Thyroid gland (tissue), 4 donors: ENCODE results near the gene TMEM132C.

Experiments
- POLR2A ChIP-seq, 2 donors: fragments of 450-650 bp; IDR thresholded peaks; one replicate each; pipeline ENCODE4 v1.6.1; 2017; ENCODE audit warnings: antibody characterized with exemption in 2 of 2, mild to moderate bottlenecking in 2 of 2, moderate library complexity in 1 of 2
- TF ChIP-seq, protein P1 (sequence below), 6 experiments: fragments of 200-600 bp in 3 of 6; fragments of 450-650 bp in 3 of 6; sonication (generic) in 3 of 6; IDR thresholded peaks; one replicate each; pipeline ENCODE4 v1.5.1; 2016 to 2019; ENCODE audit warnings: antibody characterized with exemption in 6 of 6, mild to moderate bottlenecking in 2 of 6, inconsistent platforms in 1 of 6, moderate library complexity in 1 of 6

DNA sequence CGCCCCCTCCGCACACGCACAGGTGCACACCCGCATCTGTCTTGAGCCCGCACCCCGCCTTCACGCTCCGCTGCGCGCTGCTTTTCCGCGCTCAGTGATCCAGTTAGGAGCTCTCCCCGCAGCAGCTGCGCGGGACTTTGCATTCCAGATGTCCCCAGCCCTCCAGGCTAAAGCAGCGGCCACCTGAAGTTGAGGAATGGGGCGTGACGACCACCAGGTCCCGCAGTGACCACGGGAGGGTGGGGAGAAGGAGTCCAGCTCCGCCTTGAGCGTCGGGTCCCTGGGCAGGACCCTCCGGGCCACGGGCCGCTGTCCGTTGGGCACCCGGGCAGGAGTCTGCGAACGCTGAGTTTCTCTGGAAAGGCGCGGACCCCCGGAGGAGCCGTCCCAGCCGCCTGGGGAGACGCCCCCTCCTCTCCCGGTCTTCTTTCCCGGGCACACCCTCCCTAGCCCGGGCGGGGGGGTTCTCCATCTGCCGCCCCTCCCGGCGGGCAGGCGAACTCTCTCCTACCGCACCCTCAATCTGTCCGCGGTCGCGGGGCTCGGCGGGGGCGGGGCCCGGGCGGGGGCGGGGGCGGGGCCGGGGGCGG, 334 bp upstream of the TMEM132C start:
- TF ChIP-seq, protein P1, sequence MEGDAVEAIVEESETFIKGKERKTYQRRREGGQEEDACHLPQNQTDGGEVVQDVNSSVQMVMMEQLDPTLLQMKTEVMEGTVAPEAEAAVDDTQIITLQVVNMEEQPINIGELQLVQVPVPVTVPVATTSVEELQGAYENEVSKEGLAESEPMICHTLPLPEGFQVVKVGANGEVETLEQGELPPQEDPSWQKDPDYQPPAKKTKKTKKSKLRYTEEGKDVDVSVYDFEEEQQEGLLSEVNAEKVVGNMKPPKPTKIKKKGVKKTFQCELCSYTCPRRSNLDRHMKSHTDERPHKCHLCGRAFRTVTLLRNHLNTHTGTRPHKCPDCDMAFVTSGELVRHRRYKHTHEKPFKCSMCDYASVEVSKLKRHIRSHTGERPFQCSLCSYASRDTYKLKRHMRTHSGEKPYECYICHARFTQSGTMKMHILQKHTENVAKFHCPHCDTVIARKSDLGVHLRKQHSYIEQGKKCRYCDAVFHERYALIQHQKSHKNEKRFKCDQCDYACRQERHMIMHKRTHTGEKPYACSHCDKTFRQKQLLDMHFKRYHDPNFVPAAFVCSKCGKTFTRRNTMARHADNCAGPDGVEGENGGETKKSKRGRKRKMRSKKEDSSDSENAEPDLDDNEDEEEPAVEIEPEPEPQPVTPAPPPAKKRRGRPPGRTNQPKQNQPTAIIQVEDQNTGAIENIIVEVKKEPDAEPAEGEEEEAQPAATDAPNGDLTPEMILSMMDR (IDR thresholded peaks at IDR 0.05), result no peak
- TF ChIP-seq POLR2A (IDR thresholded peaks at IDR 0.05), result no peak
